IPS DF 6.9 (cell line): ENCODE data around the gene BDKRB2.

Source experiments
- DNase-seq: peaks from one replicate; pipeline ENCODE4 v3.0.0-alpha.2; 2013; ENCODE audit warnings: low read depth, low spot score
- H3K27ac ChIP-seq: one replicate; pipeline ENCODE4 v1.5.1; 2013; ENCODE audit warnings: low read length, control low read depth
- H3K27me3 ChIP-seq: 2 replicates; pipeline ENCODE4 v1.6.1; 2013; ENCODE audit warnings: mild to moderate bottlenecking, low read length; ENCODE audit not compliant: control insufficient read depth, insufficient read depth
- H3K36me3 ChIP-seq: 2 replicates; pipeline ENCODE4 v1.6.1; 2013; ENCODE audit warnings: low read length; ENCODE audit not compliant: control insufficient read depth, insufficient read depth
- H3K4me1 ChIP-seq: 2 replicates; pipeline ENCODE4 v1.6.1; 2013; ENCODE audit warnings: low read length; ENCODE audit not compliant: control insufficient read depth, insufficient read depth
- H3K4me3 ChIP-seq: 2 replicates; pipeline ENCODE4 v1.5.1; 2013; ENCODE audit warnings: mild to moderate bottlenecking, low read length
- H3K9me3 ChIP-seq: 2 replicates; pipeline ENCODE4 v1.6.1; 2013; ENCODE audit warnings: low read length, inconsistent platforms; ENCODE audit not compliant: control insufficient read depth, insufficient read depth
- WGBS: extraction: QIAGEN DNeasy Blood & Tissue Kit; methylation state at CpG from one replicate; pipeline ENCODE4 v1.1.7; 2013; ENCODE audit warnings: mixed read lengths, missing lambda C conversion rate; ENCODE audit not compliant: insufficient read length, insufficient coverage; 5-methylcytosine and 5-hydroxymethylcytosine counted together

BDKRB2 gene

GRCh38 chr14:96284430-96284829, 79.8 kb downstream of the BDKRB2 start:
- no peak overlapping the region for H3K27ac ChIP-seq
- H3K9me3 ChIP-seq = no peaks in the 10 kb centered on the region
- H3K4me3 ChIP-seq = no peak overlapping the region
- DNase-seq = no peak
- no peaks in the 10 kb centered on the region for H3K36me3 ChIP-seq
- whole genome bisulfite sequencing = no CpG with 5 or more reads among the region's 1 CpG
- no peaks in the 10 kb centered on the region for H3K27me3 ChIP-seq
- H3K4me1 ChIP-seq = no peaks in the 10 kb centered on the region

DNA sequence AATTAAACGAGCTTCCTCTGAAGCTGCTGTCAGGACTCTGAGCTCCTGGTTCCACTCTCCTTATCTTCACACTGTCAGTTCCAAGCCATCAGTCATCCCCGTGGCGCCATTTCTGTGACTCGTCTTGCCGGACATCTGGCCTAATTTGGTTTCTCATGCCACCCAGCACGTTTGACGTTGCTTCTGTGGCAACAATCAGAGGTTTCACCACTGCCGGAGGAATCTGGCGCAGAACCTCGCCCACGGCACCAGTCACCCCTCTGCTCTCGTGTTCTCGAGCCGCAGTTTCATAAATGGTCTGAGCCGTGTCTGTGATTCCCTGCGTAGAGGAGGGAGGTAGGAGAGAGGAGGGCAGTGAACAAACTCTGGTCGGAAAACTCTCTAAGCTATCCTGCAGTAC, 81.0 kb downstream of the BDKRB2 start:
- H3K27me3 ChIP-seq = no peaks in the 10 kb centered on the region
- H3K36me3 ChIP-seq = peaks cover 2% of the 10 kb centered on the region; the same call in 1 of the 2 replicates
- no peak for DNase-seq
- WGBS = no CpG with 5 or more reads among the region's 17 CpGs
- H3K27ac ChIP-seq = no peak overlapping the region
- no peak overlapping the region for H3K4me3 ChIP-seq
- no peaks in the 10 kb centered on the region for H3K4me1 ChIP-seq
- no peaks in the 10 kb centered on the region for H3K9me3 ChIP-seq

GRCh38 chr14:96286251-96286650, 81.6 kb downstream of the BDKRB2 start:
- Histone ChIP-seq H3K4me3 (no peak overlapping the region), H3K27me3 (no peaks in the 10 kb centered on the region), H3K36me3 (peaks cover 2% of the 10 kb centered on the region; the same call in 1 of the 2 replicates), H3K9me3 (no peaks in the 10 kb centered on the region), H3K27ac (no peak overlapping the region), H3K4me1 (no peaks in the 10 kb centered on the region)
- WGBS = no CpG with 5 or more reads among the region's 1 CpG
- DNase-seq = no peak

- DNase-seq = no peak
- Histone ChIP-seq H3K36me3 (peaks cover 2% of the 10 kb centered on the region; the same call in 1 of the 2 replicates), H3K4me1 (no peaks in the 10 kb centered on the region), H3K9me3 (no peaks in the 10 kb centered on the region), H3K27ac (no peak overlapping the region), H3K27me3 (no peaks in the 10 kb centered on the region), H3K4me3 (no peak overlapping the region)
- no CpG with 5 or more reads among the region's 1 CpG for WGBS
Observed at GRCh38 chr14:96287856-96288255, 83.2 kb downstream of the BDKRB2 start.
